Fibroblast of lung (primary cell): ENCODE results near the gene TOPBP1. TPM values are rescaled to one million over a fixed set of nuclear protein-coding genes. Genes with fewer than 3 reads are reported as not detected.

Experiments used
- DNase-seq, 2 donors: peaks; one replicate each; pipeline versions ENCODE4 v3.0.0 to v3.0.0-alpha.2; 2010; ENCODE audit warnings: low read depth in 2 of 2
- H2AFZ ChIP-seq: 2 replicates; pipeline ENCODE4 v1.5.1; 2012; ENCODE audit warnings: low read length, control low read depth, inconsistent platforms
- H3K27ac ChIP-seq: 2 replicates; pipeline ENCODE4 v1.5.1; 2011; ENCODE audit warnings: low read length, control low read depth; ENCODE audit not compliant: insufficient read depth
- H3K27me3 ChIP-seq: 2 replicates; pipeline ENCODE4 v1.5.1; 2011; ENCODE audit warnings: mild to moderate bottlenecking, low read length; ENCODE audit not compliant: control insufficient read depth, insufficient read depth
- H3K36me3 ChIP-seq: 2 replicates; pipeline ENCODE4 v1.5.1; 2011; ENCODE audit warnings: low read length; ENCODE audit not compliant: control insufficient read depth, insufficient read depth
- H3K4me1 ChIP-seq: 2 replicates; pipeline ENCODE4 v1.5.1; 2011; ENCODE audit warnings: low read length; ENCODE audit not compliant: control insufficient read depth, insufficient read depth; ENCODE audit errors: extremely low read depth
- H3K4me2 ChIP-seq: 2 replicates; pipeline ENCODE4 v1.5.1; 2011; ENCODE audit warnings: low read length, control low read depth; ENCODE audit not compliant: insufficient read depth; ENCODE audit errors: extremely low read depth
- H3K4me3 ChIP-seq, 4 experiments: fragments of 200-600 bp in 1 of 4; sonication (generic) in 1 of 4; replicated peaks in 1 of 4; 2 replicates each; pipeline ENCODE4 v1.5.1; 2011 to 2016; ENCODE audit warnings: low read length in 4 of 4, low read depth in 3 of 4, mild to moderate bottlenecking in 3 of 4, control low read depth in 2 of 4, inconsistent platforms in 1 of 4, mixed read lengths in 1 of 4; ENCODE audit not compliant: insufficient read depth in 1 of 4; ENCODE audit errors: control extremely low read depth in 1 of 4
- H3K79me2 ChIP-seq: 2 replicates; pipeline ENCODE4 v1.5.1; 2012; ENCODE audit warnings: mild to moderate bottlenecking, low read length, inconsistent platforms; ENCODE audit not compliant: control insufficient read depth, insufficient read depth
- H3K9ac ChIP-seq: 2 replicates; pipeline ENCODE4 v1.5.1; 2011; ENCODE audit warnings: mild to moderate bottlenecking, low read length, control low read depth; ENCODE audit not compliant: insufficient read depth
- H3K9me3 ChIP-seq: 2 replicates; pipeline ENCODE4 v1.5.1; 2012; ENCODE audit warnings: low read depth, low read length; ENCODE audit not compliant: control insufficient read depth, insufficient read depth
- H4K20me1 ChIP-seq: 2 replicates; pipeline ENCODE4 v1.5.1; 2011; ENCODE audit warnings: low read length; ENCODE audit not compliant: control insufficient read depth, insufficient read depth; ENCODE audit errors: extremely low read depth
- CTCF ChIP-seq, 2 donors: IDR thresholded peaks in 1 of 2; conservative IDR thresholded peaks in 1 of 2; 1 replicate in 1 of 2; 2 replicates in 1 of 2; pipeline ENCODE4 v1.5.1; 2011 to 2012; ENCODE audit warnings: low read length in 2 of 2, control low read depth in 1 of 2, inconsistent platforms in 1 of 2, low read depth in 1 of 2, mild to moderate bottlenecking in 1 of 2
- EZH2 ChIP-seq: IDR thresholded peaks from 2 replicates; pipeline ENCODE4 v1.5.1; 2012; ENCODE audit warnings: low read length, control low read depth, mild to moderate bottlenecking; ENCODE audit errors: missing control alignments
- polyA plus RNA-seq, 2 donors: library from polyadenylated mRNA; depleted of rRNA in 1 of 2; stranded (reverse) in 1 of 2; unstranded in 1 of 2; fragments of >200 nt; gene quantifications; 2 replicates each; pipeline ENCODE4 v1.2.1, GENCODE V29; 2011 to 2012; ENCODE audit warnings: missing spikeins in 1 of 2
- total RNA-seq: library from RNA; depleted of rRNA; stranded (reverse); fragments of >200 nt; gene quantifications from 2 replicates; pipeline ENCODE4 v1.2.1, GENCODE V29; 2014

The TOPBP1 gene
- total and polyA plus RNA-seq, 2 donors (not counting 1 experiment from before 2014, with no cell fraction given): 15.2 to 20.8 TPM

- Histone ChIP-seq H3K4me2 (no peak overlapping the region), H3K4me1 (peaks cover 35% of the 10 kb centered on the region)
- no peak for TF ChIP-seq EZH2
- no peak for TF ChIP-seq CTCF (conservative IDR thresholded peaks at IDR 0.05 in 1 of 2, IDR thresholded peaks at IDR 0.05 in 1 of 2; ENCODE audit: low read depth in 1 of 2, low read length in 2 of 2)
Observed at GRCh38 chr3:133570937-133571320, 90.8 kb downstream of the TOPBP1 start.

GRCh38 chr3:133570139-133570936 lies 91.4 kb downstream of the TOPBP1 start:
- Histone ChIP-seq H3K9ac (no peak overlapping the region), H3K4me1 (peaks cover 35% of the 10 kb centered on the region), H3K79me2 (peaks cover 11% of the 10 kb centered on the region), H3K36me3 (no peaks in the 10 kb centered on the region), H3K9me3 (no peaks in the 10 kb centered on the region), H3K27me3 (no peaks in the 10 kb centered on the region), H3K27ac (peak overlapping the region; percentile 80), H3K4me2 (peak overlapping the region; percentile 6), H3K4me3 (no peak overlapping the region), H2AFZ (no peak overlapping the region), H4K20me1 (no peaks in the 10 kb centered on the region)
- peak; percentile 57 to 96 for DNase-seq
- TF ChIP-seq EZH2 (no peak), CTCF (conservative IDR thresholded peaks at IDR 0.05 in 1 of 2, IDR thresholded peaks at IDR 0.05 in 1 of 2; ENCODE audit: low read depth in 1 of 2, low read length in 2 of 2) (no peak)

More at GRCh38 chr3:133570937-133571320, 90.8 kb downstream of the TOPBP1 start:
- Histone ChIP-seq H3K79me2 (peaks cover 17% of the 10 kb centered on the region), H3K36me3 (no peaks in the 10 kb centered on the region), H3K9ac (no peak overlapping the region), H3K9me3 (no peaks in the 10 kb centered on the region), H2AFZ (no peak overlapping the region), H4K20me1 (no peaks in the 10 kb centered on the region), H3K4me3 (no peak overlapping the region), H3K27ac (peak overlapping the region; percentile 80), H3K27me3 (no peaks in the 10 kb centered on the region)
- peak in 1 of 2 donors; percentile 88 for DNase-seq

- no peak overlapping the region for H3K9ac ChIP-seq
- peaks cover 35% of the 10 kb centered on the region for H3K4me1 ChIP-seq
- TF ChIP-seq CTCF (conservative IDR thresholded peaks at IDR 0.05 in 1 of 2, IDR thresholded peaks at IDR 0.05 in 1 of 2; ENCODE audit: low read depth in 1 of 2, low read length in 2 of 2) (no peak), EZH2 (no peak)
- no peaks in the 10 kb centered on the region for H3K36me3 ChIP-seq
- H3K79me2 ChIP-seq: no peaks in the 10 kb centered on the region
- H4K20me1 ChIP-seq: no peaks in the 10 kb centered on the region
- H2AFZ ChIP-seq: no peak overlapping the region
- H3K9me3 ChIP-seq: no peaks in the 10 kb centered on the region
- H3K4me2 ChIP-seq: peak overlapping the region; percentile 52
- peak overlapping the region; percentile 80 for H3K27ac ChIP-seq
- no peaks in the 10 kb centered on the region for H3K27me3 ChIP-seq
- DNase-seq: peak; percentile 90 to 97
- no peak overlapping the region for H3K4me3 ChIP-seq
Observed at GRCh38 chr3:133568294-133569014, 93.3 kb downstream of the TOPBP1 start.
